Stimulated activated CD4-positive, alpha-beta T cell treated with anti-CD3 and anti-CD28 coated beads, Interleukin-4, amount 100 ng/mL, for 4 hours (primary cell): ENCODE data around the gene IFITM5.
A peak's percentile ranks its signal among the peaks of the same experiment; 100 is the strongest.
"Not testable (repeated sequence)": the region's sequence is repeated elsewhere in the genome, so short reads cannot be mapped to it uniquely, and the experiment has no call there.

Experiments used
- DNase-seq, 2 experiments: peaks; one replicate each; pipeline ENCODE4 v3.0.0-alpha.2; 2020

The IFITM5 gene

GRCh38 chr11:282171-282570 lies 17.2 kb downstream of the IFITM5 start:
- DNase-seq, result no peak

DNA sequence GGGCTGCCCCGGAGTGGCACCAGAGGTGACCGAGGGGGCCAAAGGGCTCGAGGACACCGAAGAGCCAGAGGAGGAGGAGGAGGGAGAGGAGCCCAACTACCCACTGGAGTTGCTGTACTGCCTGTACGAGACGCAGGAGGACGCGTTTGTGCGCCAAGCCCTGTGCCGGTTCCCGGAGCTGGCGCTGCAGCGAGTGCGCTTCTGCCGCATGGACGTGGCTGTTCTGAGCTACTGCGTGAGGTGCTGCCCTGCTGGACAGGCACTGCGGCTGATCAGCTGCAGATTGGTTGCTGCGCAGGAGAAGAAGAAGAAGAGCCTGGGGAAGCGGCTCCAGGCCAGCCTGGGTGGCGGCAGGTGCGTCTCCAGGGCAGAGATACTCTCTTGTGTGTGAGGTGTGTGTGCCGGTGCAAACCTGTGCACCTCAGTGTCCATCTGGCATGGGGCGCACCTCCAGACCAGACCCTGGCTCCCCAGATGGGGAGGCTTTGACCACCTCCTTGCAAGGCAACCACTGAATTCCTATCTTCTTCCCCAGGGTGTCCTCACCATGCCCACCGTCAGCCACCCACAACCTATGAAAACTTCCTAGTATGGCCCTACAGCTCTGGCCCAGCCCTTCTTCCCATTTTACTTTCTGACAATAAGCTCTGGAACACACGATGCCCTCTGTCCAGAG lies 17.7 kb downstream of the IFITM5 start:
- no peak for DNase-seq

DNA sequence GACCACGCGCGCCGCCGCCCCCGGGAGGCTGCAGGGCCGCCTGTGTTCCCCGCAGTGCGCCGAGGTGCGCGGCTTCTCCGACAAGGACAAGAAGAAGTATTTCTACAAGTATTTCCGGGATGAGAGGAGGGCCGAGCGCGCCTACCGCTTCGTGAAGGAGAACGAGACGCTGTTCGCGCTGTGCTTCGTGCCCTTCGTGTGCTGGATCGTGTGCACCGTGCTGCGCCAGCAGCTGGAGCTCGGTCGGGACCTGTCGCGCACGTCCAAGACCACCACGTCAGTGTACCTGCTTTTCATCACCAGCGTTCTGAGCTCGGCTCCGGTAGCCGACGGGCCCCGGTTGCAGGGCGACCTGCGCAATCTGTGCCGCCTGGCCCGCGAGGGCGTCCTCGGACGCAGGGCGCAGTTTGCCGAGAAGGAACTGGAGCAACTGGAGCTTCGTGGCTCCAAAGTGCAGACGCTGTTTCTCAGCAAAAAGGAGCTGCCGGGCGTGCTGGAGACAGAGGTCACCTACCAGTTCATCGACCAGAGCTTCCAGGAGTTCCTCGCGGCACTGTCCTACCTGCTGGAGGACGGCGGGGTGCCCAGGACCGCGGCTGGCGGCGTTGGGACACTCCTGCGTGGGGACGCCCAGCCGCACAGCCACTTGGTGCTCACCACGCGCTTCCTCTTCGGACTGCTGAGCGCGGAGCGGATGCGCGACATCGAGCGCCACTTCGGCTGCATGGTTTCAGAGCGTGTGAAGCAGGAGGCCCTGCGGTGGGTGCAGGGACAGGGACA lies 18.4 kb downstream of the IFITM5 start:
- no peak for DNase-seq

DNA sequence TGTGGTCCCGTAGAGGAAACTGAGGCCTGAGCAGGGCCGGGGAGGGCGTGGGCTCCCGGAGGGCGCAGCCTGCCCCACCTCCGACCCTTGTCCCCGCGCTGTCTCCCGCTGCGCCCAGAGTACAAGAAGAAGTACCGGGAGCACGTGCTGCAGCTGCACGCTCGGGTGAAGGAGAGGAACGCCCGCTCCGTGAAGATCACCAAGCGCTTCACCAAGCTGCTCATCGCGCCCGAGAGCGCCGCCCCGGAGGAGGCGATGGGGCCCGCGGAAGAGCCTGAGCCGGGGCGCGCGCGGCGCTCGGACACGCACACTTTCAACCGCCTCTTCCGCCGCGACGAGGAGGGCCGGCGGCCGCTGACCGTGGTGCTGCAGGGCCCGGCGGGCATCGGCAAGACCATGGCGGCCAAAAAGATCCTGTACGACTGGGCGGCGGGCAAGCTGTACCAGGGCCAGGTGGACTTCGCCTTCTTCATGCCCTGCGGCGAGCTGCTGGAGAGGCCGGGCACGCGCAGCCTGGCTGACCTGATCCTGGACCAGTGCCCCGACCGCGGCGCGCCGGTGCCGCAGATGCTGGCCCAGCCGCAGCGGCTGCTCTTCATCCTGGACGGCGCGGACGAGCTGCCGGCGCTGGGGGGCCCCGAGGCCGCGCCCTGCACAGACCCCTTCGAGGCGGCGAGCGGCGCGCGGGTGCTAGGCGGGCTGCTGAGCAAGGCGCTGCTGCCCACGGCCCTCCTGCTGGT lies 19.2 kb downstream of the IFITM5 start:
- peak; percentile 47 to 48 for DNase-seq

DNA sequence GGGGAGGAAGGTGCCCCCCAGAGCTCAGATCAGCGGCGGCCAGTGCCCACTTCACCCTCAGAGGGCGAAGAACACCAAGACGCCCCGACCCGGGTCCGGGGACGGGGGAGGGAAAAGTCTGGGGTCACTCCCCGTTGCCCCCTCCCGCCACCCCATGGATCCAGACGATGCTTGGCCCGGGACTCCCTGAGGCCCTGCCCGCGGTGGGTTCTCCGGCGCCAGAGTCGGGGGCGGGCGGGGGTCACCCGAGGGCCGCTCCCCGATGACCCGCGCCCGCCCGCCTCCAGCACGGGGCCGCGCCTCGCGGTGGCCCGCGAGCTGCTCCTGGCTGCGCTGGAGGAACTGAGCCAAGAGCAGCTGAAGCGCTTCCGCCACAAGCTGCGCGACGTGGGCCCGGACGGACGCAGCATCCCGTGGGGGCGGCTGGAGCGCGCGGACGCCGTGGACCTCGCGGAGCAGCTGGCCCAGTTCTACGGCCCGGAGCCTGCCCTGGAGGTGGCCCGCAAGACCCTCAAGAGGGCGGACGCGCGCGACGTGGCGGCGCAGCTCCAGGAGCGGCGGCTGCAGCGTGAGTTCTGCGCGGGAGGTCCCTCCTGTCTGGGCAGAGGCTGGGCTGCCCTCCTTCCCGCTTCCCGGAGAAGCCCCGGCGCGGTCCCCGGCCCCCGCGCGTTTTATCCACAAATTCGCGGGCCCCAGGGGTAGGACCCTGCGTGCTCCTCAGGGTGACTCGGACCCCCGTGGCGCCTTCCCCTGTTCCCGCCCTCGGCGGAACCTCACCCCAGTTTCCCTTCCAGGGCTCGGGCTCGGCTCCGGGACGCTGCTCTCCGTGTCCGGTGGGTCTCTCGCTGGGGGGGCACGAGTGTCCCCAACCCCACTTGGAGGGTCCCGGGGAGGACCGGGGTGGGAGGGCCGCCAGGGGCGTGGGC lies 20.0 kb downstream of the IFITM5 start:
- no peak for DNase-seq

- no peak for DNase-seq
Measured at GRCh38 chr11:278001-278951, 21.1 kb downstream of the IFITM5 start, which contains the start of gene NLRP6. Gene NLRP6, plus strand, starts transcription at chr11:278407. Its CDS starts 163 bp downstream, at chr11:278570.

GRCh38 chr11:276219-276618 lies 23.1 kb downstream of the IFITM5 start:
- no peak for DNase-seq

DNA sequence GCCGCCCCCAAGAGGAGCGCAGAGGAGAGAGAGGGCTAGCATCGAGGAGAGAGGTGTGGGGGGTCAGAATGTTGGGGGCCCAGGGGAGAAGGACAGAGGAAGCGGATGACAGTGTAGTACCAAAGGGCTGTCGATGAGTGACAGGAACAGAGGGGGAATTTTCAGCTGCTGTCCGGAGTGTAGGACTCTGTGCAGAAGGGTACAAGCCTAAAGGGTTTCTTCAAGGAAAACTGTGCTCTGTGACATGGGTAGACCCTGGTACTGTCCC lies 26.5 kb downstream of the IFITM5 start:
- DNase-seq, result no peak

DNA sequence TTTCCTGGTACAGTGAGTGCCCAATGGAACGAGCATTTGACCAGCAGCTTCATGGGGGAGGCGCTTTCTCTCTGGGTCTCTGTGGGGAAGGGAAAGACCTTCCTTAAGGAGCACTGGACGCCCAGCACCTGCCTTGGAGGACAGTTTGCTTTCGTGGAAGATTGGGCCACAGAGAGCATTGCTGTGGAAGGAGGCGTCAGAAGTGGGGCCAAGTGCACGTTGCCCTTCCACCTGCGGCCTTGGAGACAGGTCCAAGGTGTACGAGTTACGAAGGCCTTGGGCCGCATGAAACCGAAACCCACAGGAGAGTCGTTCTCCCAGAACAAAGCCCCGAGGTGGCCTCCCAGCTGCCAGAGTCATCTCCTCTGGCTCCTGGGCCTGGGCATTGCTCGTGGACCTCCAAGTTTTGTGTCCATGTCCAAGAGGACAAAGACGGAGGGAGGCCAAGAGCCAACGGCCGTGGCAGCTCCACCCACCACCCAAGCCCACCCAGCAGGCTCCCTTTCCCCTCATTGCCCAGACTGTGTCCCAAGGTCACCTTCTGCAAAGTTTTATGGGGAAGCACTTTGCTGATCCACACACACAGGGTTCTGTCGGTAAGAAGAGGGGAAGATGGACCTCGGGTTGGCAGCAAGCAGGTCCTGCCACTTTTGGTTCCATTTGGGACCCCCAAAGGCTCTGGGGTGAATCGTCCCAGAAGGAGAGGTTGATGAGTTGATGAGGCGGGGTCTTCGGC lies 27.0 kb downstream of the IFITM5 start:
- DNase-seq, result no peak

DNA sequence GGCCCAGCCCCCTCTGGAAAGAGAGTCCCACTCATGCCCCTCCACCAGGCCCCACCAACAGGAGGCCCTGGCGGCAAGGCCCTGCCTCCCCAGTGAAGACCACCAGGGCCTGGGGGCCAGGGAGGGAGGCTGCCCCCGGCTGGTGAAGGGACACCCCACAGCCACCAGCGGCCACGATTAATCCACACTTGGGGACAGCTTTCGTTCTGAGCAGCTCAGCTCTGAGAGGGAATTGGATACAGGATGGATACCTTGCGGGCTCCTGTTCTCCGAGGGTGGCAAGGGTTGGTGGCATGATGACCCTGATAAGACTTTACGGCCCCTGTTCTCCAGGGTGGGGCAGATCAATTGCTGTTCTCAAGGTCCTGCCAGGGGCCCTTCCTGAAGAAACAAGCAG lies 28.0 kb downstream of the IFITM5 start:
- DNase-seq, result no peak

- no peak for DNase-seq
Measured at GRCh38 chr11:270451-271318, 28.6 kb downstream of the IFITM5 start.

GRCh38 chr11:269146-269890 lies 30.0 kb downstream of the IFITM5 start:
- peak in 1 of 2 experiments; percentile 35 for DNase-seq

- not testable (repeated sequence) for DNase-seq
Measured at GRCh38 chr11:268716-269145, 30.6 kb downstream of the IFITM5 start.

GRCh38 chr11:267491-267994 lies 31.8 kb downstream of the IFITM5 start:
- peak; percentile 45 to 53 for DNase-seq

GRCh38 chr11:266676-267439 lies 32.5 kb downstream of the IFITM5 start:
- DNase-seq, result no peak

DNA sequence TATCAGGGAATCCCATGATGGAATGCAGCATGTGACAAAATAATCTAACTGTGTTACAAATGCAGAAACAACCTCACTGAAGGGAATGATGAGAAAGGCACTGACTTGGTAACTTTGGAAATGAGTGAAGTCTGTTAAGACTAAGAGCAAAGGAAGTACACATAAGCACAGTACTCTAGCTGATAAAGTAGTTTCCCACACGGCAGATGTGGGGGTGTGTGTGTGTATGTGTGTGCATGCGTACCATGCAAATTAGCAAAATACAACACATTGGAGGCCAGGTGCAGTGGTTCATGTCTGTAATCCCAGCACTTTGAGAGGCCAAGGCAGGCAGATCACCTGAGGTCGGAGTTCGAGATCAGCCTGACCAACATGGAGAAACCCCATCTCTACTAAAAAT lies 37.7 kb downstream of the IFITM5 start:
- no peak for DNase-seq

DNA sequence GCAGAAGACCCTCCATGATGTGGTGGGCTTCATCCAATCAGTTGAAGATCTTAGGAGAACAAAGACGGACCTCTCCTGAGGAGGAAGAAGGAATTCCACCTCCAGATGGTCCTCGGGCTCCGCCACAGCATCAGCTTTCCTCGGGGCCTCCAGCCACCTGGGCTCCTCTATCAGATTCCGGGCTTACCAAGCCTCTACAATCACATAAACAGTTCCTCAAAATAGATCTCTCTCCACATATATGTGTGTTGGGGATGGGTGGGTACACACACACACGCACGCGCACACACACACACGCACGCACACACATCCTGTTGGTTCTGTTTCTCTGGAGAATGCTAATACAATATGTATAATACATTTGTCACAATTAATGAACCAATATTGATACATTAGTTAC lies 39.9 kb downstream of the IFITM5 start:
- no peak for DNase-seq
